Raji (cell line): ENCODE measurements around the gene MRPL42.

Experiments
- POLR2A ChIP-seq: IDR thresholded peaks from 2 replicates; pipeline ENCODE4 v1.6.1; 2011; ENCODE audit warnings: low read depth, low read length, control low read depth; ENCODE audit not compliant: insufficient read depth

The MRPL42 gene

DNA sequence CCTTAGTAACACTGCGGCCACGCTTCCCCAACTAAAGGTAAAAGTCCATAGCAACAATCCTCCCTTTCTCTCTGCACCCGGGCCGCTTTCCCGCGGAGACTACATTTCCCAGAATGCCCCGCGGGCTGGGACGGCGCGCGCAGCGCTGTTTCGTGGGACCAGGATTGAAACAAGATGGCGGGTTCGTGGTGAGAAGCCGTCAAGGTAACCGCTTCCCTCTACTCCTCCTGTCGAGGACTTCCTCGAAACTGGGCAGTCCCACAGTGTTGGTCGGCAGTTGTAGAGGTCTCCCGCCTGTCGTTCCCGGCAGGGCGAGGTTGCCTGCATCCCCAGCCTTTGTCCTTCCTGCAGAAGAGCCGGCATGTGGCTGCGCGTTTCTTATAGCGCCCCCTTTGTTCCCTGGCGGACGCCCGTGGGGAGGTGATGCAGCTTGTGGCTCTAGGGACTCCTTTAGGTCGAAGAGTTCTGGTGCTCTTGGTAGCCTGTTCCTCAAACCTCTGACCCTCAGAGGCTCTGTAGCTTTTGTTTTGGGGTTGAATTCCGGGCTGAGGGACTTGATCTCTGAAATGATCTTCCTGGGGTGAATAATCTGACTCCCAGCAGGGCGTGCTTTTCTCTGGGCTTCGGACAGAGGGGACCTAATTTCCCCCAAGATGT, at the start of gene MRPL42:
Gene MRPL42 (plus strand): TSS at position 164 of the 657 bp plus-strand sequence. CDS start 1,772 bp downstream, outside the sequence.
- TF ChIP-seq POLR2A = peak; percentile 95

GRCh38 chr12:93417967-93418480, 49.3 kb upstream of the MRPL42 start:
- no peak for TF ChIP-seq POLR2A

DNA sequence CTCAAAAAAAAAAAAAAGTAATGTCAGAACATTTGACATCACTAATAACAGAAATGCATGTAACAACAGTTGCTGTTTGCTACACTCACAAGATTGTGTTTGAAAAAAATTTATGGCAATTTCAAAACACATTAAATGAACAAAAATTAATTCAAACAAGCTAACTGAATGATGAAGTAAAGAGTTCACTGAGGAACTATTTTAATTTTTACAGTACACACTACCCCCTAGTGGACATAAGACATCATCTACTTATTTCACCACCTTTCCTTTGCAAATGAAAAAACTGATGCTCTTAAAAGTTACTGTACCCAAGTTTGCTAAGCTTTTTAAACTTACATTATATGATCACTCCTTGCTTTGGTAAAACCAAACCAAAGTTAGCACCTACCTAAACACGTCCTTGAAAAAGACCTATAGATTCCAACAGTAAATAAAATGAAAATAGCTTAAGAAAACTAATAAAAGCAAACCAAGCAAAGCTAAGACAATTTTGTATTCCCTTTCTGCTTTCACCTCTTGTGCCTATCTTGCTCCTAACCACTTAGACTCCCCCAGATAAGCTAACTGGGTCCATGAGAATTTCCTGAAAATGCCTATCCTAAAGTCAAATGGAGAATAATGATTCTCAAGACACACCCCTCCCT, 47.8 kb upstream of the MRPL42 start:
- TF ChIP-seq POLR2A = no peak

DNA sequence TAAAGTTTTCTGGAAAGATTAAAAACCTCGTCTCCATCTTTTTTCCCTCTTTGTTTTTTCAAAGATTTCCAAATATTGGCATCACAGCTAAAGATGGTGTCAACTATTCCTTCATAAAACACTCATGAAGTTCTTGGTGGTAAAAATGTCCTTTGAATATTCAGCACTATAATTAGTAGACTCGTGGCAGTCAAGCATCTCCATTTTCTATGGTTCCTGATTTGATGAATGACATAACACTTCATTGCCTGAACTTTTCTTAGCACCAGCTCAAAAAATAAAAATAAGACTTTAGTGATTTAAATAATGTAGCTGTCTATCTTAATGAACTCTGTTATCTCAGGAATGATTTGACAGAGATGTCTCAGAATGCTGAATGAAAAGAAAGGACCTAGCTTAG, 45.3 kb upstream of the MRPL42 start:
- TF ChIP-seq POLR2A = no peak

- no peak for TF ChIP-seq POLR2A
Measured at GRCh38 chr12:93425736-93426411, 41.4 kb upstream of the MRPL42 start.

DNA sequence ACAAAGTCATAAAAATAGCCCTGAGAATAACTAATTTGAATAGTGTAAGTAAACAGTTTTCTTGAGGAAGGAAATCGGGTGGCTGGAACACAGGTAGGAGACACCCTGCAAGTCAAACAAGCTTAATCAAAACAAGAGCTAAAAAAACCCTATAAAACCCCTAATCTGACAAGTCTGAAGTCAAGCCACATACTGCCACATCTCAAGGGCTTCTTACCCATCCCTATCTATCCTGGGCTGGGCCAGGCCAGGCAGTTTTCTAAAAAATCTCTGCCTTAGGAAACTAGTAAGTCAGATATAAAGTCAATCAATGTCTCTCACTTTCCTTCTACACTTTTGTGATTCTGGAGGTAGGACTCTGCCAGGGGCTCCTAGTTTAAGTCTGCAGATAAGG, 40.9 kb upstream of the MRPL42 start:
- TF ChIP-seq POLR2A = no peak

DNA sequence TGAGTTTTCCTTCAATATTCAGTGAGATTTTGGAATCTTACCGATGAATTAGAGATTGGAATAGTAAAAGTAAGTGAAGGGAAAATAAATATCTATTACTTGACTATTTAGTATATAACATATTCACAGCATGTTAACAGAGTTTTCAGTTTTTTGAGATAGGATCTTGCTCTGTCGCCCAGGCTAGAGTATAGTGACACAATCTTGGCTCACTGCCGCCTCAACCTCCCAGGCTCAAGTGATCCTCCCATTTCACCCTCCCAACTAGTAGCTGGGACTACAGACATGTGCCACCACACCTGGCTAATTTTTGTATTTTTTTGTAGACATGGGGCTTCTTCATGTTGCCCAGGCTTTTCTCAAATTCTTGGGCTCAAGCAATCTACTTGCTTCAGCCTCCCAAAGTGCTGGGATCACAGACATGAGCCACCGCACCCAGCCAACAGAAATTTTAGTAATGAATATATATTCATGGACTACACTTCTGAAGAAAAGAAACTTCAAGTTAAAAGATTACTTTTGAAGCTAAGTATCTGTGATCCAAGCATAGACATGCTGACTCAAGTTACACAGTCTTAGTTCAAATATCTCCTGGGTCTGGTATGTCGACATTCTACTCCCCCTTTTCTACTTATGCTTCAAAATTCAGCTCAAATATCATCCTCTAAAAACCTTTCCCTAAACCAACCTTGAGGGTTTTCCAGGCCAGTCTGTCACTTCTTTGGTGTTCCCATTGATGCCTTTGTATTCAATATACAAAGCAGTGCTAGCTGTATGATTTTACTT, 39.3 kb upstream of the MRPL42 start:
- TF ChIP-seq POLR2A = no peak

DNA sequence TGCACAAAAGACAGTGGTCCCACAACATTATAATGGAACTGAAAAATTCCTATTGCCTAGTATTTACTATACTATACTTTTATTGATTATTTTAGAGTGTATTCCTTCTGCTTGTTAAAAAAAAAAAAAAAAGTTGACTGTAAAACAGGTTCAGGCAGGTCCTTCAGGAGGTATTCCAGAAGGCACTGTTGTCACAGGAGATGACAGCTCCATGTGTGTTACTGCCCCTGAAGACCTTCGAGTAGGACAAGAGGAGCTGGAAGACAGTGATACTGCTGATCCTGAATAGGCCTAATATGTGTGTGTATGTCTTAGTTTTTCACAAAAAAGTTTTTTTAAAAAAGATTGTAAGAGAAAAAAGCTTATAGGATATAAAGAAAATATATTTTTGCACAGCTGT, 37.9 kb upstream of the MRPL42 start:
- no peak for TF ChIP-seq POLR2A

DNA sequence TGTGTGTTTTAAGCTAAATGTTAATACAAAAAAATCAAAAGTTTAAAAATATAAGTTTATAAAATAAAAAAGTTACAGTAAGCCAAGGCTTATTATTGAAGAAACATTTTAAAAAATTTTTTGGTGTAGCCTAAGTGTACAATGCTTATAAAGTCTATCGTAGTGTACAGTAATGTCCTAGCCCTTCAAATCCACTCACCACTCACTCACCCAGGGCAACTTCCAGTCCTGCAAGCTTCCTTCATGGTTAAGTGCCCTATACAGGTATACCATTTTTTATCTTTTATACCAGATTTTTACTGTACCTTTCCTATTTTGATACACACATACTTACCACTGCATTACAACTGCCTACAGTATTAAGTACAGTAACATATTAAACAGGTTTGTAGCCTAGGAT, 37.5 kb upstream of the MRPL42 start:
- no peak for TF ChIP-seq POLR2A

GRCh38 chr12:93430280-93430679, 37.0 kb upstream of the MRPL42 start:
- no peak for TF ChIP-seq POLR2A

DNA sequence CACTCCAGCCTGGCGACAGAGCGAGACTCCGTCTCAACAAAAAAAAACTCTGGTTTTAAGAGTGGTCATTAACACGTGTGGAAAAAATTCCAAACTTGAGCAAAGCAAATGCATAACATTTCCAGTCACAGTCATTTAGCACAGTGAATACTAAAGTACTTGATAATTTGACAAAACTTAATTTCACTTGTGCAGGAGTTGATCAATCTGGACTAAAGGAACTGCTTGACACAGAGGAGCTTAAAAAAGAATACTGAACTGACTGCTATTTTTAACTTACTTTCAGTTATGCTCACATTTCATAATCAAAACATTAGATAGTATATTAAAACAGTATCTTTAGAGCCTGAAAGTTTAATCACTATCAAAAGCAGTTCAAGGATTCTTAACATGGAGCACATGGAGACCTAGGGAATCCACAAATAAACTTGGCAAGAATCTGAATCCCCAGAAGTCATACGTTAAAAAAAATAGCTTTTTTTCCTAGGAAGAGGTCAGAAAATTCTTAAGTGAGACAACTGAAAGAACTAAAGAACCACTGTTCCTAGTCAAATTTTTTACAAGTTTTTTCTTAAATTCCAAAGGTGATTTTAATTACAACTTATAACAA, 33.0 kb upstream of the MRPL42 start:
- no peak for TF ChIP-seq POLR2A

DNA sequence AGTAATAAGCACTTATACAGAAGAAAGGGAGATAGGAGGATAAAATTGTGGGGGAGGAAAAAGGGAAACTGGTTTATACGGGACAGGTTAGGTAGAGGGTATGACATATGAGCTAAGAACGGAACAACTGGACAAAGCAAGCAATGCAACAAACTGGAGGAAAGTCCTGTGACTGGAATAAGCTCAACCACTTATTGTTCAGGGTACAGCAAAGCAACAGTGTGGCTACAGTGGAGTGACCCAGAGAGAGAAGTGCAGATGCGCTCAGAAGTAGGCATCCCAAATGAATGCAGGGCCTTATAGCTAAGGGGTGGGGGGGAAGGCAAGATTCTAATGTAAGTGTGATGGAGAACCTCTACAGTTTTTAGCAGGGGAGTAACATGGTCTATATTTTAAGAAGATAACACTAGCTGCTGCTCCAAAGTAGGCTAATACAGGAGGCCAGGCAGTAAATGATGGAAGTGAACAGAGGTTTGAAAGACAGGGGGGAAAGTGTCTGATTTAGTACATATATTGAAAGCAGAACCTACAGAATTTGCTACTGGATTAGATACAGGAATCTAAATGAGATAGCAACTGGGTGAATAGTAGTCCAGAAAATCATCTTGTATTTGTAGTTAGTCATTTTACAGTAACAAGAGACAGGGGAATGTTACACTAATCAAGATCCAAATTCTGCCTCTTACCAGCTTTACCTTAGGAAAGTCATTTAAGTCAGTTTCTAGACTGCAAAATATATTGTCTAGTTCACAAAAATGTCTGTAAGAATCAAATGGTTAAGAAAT, 28.9 kb upstream of the MRPL42 start:
- TF ChIP-seq POLR2A = no peak

DNA sequence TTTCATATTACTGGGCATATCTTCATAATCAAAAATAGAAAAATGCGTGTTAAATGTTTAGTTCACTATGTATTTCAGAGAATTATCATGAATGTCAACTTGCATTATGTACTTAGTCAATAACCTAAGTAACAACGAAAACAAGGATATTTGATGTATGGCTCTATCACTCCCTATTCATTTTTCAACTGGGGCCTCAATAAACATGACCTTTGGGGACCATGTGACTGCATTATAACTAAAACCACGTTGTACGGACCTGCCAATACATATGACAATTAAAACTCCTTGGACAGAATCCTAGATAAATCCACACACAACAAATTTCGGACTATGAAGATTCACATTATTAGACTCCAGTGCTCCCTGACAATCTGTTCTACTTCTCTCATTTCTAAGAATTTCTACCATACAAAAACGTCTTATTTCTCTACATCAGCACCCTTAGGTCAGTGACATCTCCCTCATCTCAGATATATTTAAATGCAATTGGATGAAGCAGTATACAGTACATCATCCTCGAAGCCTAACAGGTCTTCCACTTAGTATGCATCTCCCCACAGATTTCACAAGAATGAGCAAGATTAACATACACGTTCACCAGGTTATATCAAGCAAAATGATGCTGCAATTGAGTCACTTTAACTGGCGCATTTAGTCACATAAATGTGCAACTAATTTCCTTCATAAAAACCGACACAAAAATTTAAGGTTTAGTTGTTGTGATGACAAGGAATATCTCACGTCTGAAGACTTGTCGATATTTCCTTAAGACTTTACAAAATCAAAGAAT, 27.1 kb upstream of the MRPL42 start:
- TF ChIP-seq POLR2A = no peak
